Astrocyte (in vitro differentiated cells and primary cell): ENCODE measurements around the gene STRN4.

ENCODE experiments used
- CTCF ChIP-seq: IDR thresholded peaks from 2 replicates; pipeline ENCODE4 v1.5.1; 2011; ENCODE audit warnings: low read depth, mild to moderate bottlenecking, inconsistent platforms, low read length, moderate library complexity; ENCODE audit not compliant: insufficient read depth
- EZH2 ChIP-seq: IDR thresholded peaks from 2 replicates; pipeline ENCODE4 v1.6.1; 2012; ENCODE audit warnings: mild to moderate bottlenecking, low read length, inconsistent platforms; ENCODE audit not compliant: insufficient read depth

DNA sequence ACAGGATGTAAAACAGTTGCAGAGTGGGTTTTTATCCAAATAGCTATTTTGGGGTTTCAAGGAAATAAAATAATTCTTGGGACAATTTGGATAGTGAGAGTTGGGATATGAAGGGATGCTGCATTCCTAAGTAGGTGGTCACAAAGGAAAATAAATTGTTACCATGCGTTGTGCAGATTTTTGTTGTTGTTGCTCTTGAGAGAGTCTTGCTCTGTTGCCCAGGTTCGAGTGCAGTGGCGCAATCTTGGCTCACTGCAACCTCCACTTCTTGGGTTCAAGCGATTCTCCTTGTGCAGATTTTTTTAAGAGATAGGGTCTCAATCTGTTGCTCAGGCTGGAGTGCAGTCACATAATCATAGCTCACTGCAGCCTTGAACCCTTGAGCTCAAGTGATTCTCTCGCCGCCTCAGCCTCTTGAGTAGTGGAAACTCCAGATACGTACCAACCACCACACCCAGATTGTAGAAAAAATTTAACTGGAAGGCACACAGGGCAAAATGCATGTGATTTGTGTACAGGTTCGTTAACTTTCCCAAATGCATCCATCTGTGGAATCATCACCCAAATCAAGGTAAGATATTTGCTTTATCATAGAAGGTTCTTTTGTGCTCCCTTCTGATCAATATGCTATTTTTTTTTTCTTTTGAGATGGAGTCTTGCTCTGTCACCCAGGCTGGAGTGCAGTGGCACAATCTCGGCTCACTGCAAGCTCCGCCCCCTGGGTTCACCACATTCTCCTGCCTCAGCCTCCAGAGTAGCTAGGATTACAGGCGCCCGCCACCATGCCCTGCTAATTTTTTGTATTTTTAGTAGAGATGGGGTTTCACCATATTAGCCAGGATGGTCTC lies 26.1 kb upstream of the STRN4 start:
- TF ChIP-seq CTCF = no peak
- no peak for TF ChIP-seq EZH2
